GM19240 (cell line): ENCODE data around the gene UBE3B.

Source experiments
- DNase-seq: peaks from one replicate; pipeline ENCODE4 v3.0.0; 2011; ENCODE audit warnings: low spot score; ENCODE audit not compliant: insufficient read length

Gene UBE3B

GRCh38 chr12:109449845-109450532, 27.4 kb upstream of the UBE3B start:
- no peak for DNase-seq

DNA sequence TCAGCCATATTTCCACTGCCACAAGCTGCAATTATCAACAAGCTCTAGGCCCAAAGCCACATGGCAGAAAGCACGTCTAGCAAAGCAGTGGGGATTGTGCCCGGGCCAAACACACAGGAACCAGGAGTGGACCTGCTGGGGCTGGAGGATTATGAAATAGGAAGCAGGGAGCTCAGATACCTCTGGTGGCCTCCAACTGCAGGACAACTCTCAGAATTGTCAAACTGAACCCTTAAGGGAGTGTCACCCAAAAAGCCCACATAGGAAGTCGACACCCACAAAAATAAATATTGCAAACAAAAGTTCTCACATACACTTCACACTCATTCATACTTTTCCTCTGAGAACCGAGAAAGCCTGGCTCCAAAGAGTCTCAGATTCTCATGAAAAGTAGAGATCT, 26.5 kb upstream of the UBE3B start:
- no peak for DNase-seq

- no peak for DNase-seq
These were observed 26.0 kb upstream of the UBE3B start for GRCh38 chr12:109451400-109451799.

DNA sequence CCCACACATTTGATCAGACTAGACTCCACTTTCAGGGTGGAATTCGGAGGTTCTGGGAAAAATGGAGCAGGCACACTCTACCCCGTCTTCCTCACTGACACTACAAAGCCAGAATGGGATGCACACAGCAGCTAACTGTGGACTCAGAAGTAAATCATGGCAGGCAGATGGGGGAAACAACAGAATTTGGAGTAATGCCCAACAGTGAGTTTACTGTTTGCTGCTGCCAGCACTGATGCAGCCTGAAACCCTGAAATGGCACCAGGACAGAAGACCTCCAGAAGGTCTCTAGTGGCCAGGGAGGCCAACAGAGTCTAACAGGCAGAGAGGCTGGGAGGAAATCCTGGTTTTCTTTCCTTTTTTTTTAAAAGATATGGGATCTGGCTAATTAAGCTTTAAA, 24.9 kb upstream of the UBE3B start:
- no peak for DNase-seq

DNA sequence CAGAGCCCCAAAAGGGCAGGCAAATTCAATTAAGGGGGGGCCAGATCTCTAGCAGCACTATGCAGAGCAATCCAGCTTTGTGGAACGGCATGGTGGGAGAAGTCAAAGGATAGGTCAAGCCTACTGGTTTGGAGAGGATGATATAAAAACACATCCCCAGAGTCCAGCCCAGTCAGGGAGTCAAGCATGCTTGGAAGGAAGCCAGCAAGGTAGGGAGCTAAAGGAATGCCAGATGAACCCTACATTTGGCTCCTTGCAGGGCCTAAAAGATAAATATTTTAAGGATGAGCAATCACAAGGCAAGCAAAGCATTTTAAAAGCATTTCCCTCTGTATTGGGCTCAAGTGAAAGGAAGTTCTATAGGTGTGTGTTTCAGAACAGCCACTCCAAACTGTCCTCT, 21.7 kb upstream of the UBE3B start:
- DNase-seq = no peak

- no peak for DNase-seq
These were observed 19.3 kb upstream of the UBE3B start for GRCh38 chr12:109458086-109458485.

- DNase-seq = no peak
These were observed 18.6 kb upstream of the UBE3B start for GRCh38 chr12:109458771-109459208.

DNA sequence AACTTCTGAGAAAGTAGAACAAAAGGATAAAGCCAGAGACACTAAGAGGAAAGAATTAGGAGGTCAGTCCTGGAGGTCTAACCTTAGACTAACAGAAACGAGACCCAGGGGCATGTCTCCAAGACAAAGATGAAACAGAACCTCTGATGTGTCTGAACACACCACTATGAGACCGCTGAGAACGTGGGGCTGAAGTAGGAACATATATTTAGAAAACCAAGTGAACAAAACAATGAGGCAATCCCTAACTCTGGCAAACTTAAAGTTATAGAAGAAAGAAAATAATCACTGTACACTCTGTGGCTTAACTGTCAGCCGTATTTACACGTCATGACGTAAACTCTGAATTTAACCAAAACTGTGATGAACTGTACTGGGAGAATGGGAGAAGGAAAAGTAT, 18.2 kb upstream of the UBE3B start:
- DNase-seq = no peak

GRCh38 chr12:109460538-109460937, 16.9 kb upstream of the UBE3B start:
- no peak for DNase-seq

DNA sequence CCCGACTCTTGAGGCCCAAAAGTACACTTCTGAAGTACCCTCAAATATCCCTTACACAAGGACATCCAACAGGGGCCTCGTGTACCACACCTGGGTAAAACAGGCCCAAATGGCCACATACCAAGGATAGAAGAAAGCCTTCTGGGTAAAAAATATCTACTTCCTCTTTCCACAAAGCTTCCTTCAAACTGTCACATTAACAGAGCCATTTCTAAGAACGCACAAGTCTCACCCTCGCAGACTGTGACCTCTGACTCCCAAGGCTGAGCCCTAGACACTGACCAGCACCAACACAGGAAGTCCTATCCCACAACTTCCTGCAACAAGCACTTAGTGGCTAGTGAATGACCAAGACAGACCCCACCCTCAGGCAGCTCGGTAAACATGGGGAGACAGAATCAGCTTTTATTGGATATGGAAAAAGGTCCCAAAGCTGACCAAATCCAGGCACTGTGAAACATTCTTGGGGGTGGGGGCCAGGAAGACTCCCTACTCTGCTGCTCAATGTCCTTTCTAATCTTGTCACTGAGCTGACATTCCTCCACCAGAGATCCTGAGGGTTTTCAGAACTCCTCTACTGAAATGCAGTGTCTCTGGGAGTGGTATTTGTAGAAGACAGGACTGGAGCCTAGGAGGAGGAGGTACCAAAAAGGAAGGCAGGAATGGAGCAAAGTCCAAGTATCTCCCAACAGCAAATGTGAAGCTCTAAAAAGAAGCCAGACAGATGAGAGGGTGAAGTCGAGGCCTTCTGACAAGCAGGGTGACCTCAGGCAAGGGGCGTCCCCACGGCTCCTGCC, 16.2 kb upstream of the UBE3B start:
- no peak for DNase-seq

GRCh38 chr12:109461846-109462756, 15.3 kb upstream of the UBE3B start:
- DNase-seq = no peak

DNA sequence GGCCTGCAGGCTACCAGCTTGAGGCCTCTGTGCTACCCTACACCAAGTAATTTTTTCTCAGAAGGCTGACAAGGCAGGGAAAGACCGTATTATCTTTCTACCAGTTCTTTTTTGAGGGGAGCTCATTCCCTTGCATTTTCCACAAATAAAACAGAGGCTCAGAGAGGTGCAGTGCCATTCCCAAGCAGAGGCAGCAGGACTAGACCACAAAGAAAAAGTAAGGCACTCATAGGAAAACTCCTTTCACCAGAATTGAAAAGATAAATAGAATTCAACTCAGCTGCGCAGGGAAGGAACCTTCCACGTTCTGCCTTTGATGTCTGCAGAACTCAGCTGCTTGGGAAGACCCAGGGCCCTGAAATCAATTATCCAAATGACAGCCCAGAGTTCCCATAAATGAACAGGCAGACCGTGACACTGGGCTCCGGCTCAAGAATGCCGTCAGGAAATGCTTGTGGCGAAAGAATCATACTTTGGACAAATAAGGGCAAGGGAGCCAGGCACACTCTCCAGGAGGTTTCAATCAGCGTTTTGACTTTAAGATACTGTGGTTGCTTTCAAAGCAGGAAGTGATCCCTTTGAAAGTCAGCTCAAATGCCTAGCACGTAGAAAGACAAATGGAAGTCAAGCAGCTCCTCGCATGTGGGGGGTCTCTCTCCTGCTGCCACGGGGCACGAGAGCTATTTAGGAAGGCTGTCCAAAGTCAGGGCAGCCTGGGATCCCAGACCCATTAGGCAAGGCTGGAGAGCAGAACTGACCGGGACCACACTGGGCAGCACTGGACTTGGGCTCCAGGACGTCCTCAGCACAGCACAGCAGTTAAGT, 14.4 kb upstream of the UBE3B start:
- no peak for DNase-seq

DNA sequence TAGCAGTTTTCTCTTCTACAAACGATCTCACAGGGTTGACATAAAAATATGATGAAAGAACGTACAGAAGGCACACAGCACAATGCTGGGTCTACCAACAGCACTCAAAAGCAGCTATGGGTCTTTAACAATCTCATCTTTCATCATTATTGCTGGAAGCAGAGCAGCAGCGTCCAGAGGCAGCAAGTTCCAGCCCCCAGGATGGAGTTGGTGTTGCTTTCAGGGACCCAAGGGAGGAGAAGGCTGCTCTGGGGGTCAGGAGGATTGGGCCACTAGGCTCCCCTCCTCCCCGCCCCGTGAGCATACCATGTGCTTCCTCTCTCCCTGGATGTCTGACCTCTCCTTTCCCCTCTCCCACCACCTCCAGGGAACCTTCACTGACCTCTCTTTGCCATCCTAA, 13.7 kb upstream of the UBE3B start:
- DNase-seq = no peak

- DNase-seq = no peak
These were observed 12.6 kb upstream of the UBE3B start for GRCh38 chr12:109464642-109465351.

- no peak for DNase-seq
These were observed 11.1 kb upstream of the UBE3B start for GRCh38 chr12:109466305-109466704.

DNA sequence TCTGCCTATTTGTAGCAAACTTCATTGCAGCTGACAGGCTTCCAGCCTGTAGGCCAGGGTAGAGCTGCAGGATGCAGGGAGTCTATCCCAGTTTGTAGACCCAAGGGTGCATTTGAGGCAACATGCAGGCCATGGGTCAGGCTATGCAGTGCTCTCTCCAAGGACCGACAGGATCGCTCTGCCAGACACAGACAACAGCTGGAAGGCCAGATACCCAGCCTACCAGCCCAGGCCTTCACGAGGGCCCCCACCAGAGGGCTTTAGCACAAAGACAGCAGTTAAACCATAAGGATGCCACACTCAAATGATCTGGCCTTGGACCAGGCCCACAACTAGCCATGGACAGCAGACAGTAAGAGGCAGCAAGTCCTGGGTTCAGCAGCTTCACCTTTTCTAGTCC, 10.6 kb upstream of the UBE3B start:
- no peak for DNase-seq

GRCh38 chr12:109467978-109468676, 9.3 kb upstream of the UBE3B start:
- no peak for DNase-seq

GRCh38 chr12:109469517-109469916, 7.9 kb upstream of the UBE3B start:
- DNase-seq = no peak

- DNase-seq = no peak
These were observed 4.4 kb upstream of the UBE3B start for GRCh38 chr12:109473006-109473405.
